ENCODE results near the gene KRT81.
"Not testable (repeated sequence)": the region's sequence is repeated elsewhere in the genome, so short reads cannot be mapped to it uniquely, and the experiment has no call there.

The KRT81 gene

DNA sequence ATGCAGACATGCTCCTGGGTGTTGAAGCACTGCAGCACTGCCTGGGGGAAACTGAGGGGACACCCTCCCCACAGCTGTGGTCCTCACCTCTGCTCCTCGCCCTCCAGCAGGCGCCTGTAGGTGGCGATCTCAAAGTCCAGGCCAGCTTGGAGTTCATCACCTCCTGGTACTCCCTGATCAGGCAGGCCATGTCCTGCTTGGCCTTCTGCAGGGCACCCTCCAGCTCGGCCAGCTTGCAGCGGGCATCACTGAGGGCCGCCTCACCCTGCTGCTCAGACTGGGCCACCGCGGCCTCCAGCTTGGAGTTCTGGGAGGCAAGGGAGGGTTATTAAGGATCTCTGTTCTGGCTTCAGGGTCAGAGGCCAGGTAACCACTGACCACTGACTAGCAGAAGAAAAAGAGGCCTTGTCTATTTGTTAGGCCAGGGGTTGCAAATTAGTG, 39.1 kb downstream of the KRT81 start:
- DNase-seq: not testable (repeated sequence)

GRCh38 chr12:52251367-52252051, 39.8 kb downstream of the KRT81 start:
- no peak for DNase-seq

- no peak for DNase-seq
These were observed 41.0 kb downstream of the KRT81 start for GRCh38 chr12:52250048-52250990.

- DNase-seq: no peak
These were observed 41.8 kb downstream of the KRT81 start for GRCh38 chr12:52249511-52250047.

DNA sequence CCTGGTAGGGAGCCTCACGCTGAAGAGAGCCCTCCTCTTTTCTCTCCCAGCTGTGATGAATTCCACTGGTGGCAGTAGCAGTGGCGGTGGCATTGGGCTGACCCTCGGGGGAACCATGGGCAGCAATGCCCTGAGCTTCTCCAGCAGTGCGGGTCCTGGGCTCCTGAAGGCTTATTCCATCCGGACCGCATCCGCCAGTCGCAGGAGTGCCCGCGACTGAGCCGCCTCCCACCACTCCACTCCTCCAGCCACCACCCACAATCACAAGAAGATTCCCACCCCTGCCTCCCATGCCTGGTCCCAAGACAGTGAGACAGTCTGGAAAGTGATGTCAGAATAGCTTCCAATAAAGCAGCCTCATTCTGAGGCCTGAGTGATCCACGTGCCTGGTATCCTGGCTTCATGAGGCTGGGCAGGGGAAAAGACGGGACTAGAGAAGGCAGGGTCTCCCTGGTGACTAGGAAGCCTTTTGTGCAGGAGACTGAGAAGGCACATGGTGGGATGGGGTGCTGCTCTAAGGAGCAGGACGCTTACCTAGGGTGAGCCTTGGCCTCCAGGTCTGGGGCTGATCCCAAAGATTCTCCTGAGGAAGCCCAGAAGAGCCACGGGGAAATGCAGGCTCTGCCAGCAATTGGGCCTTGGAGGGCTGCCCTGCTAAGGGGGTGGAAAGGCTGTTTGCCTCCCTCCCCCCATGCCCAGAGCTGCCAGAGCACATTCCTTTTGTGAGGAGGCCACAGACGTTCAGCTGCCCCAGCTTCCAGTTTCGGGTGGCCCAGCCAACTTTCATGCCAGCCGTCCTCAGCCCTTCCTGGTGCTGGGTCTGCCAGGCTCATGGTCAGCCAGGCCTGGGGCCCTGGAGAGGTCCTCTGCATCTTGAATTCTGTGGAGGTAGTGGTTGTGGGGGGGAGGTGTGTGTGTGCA, 42.5 kb downstream of the KRT81 start:
- DNase-seq: no peak

- DNase-seq: no peak
These were observed 43.5 kb downstream of the KRT81 start for GRCh38 chr12:52247622-52248540.

DNA sequence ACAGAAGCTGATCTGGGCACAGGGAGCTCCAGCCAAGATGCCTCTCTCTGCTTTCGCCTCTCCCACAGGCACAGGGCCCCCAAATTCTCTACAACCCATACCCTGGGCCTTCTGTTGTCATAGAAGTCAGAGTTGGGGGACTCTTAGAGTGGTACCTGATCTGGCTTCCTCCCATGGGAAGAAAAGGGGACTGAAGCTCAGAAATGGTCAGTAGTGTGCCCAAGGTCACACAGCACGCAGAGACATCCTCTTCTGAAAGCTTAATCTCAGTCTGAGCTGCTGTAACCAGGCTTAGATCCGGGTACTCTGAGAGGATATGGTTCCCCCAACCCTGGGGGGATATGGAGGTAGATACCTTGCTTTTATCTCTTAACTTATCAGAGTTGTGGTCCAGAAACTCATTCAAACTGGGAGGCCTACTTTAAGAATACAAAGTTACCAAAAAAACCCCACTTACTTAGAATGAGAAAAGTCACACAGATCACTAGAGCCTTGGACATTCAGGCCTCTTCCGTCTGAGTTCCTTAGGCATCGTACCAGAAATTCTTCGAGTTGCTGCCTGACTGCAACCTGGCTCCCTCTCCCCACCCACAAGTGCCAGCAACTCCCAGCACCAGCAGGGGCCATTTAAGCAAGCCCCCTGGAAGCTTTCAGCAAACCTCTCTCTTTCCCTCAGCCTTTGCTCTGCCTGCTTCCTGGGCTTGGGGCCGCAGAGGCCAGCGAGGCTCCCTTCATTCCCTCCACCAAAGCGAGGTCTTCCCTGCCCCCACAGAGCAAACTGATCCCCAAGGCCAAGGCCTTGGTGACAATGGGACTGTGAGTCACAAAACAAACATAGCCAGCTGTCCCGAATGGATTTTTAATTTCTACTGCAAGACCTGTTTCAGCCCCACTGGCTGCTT, 44.4 kb downstream of the KRT81 start:
- DNase-seq: no peak

- DNase-seq: no peak
These were observed 45.3 kb downstream of the KRT81 start for GRCh38 chr12:52245962-52246569.

DNA sequence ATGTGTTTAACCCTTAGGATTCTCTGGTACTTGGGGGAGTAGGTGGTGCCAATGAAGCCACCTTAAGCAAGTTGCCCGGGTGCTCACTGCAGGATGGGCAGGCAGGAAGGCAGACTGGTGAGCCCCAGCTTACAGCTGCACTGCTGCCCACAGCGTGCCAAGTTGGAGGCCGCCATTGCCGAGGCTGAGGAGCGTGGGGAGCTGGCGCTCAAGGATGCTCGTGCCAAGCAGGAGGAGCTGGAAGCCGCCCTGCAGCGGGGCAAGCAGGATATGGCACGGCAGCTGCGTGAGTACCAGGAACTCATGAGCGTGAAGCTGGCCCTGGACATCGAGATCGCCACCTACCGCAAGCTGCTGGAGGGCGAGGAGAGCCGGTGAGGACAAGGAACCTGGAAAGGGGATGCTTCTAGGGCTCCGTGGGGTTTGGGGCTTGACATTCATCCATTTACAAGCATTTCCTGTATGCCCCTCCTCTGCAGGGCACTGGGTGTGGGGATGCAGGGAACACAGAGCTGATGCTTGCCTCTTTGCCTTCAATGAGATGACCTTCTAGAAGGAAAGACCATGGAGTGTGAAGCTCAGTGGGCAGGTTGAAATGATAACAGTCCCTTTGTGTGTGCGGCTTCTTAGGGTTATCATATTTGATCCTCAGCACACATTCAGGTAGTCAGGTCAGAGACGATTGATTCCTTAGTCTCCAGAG, 45.9 kb downstream of the KRT81 start:
- no peak for DNase-seq

GRCh38 chr12:52244615-52244994, 46.7 kb downstream of the KRT81 start:
- no peak for DNase-seq

- peak; percentile 64 for DNase-seq
These were observed 47.3 kb downstream of the KRT81 start for GRCh38 chr12:52243856-52244614.

- DNase-seq: no peak
These were observed 48.0 kb downstream of the KRT81 start for GRCh38 chr12:52243259-52243855.

- DNase-seq: no peak
These were observed 48.7 kb downstream of the KRT81 start for GRCh38 chr12:52242442-52243258.

DNA sequence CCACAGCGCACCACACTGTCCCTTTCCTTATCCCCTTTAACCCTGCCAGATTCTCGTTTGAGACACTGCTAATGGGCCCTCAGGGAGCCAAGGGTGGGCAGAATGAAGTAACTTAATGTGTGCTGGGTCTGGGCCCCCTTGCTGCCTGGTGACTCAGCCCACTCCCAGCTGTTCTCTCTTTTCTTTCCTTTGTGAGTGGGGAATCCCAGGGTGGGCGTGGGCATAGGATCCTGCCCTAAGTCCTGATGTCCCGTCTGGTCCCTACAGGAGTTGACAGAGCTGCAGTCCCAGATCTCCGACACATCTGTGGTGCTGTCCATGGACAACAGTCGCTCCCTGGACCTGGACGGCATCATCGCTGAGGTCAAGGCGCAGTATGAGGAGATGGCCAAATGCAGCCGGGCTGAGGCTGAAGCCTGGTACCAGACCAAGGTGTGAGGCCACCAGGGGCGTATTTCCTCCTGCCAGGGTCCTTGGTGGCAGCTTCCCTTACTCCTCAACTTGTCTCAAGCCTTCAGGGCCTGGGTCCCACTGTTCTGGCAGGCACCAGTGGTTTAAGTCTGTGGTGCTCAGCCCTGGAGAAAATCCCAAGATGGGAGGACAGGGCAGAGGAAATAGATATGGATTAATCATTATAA, 50.0 kb downstream of the KRT81 start:
- DNase-seq: no peak

DNA sequence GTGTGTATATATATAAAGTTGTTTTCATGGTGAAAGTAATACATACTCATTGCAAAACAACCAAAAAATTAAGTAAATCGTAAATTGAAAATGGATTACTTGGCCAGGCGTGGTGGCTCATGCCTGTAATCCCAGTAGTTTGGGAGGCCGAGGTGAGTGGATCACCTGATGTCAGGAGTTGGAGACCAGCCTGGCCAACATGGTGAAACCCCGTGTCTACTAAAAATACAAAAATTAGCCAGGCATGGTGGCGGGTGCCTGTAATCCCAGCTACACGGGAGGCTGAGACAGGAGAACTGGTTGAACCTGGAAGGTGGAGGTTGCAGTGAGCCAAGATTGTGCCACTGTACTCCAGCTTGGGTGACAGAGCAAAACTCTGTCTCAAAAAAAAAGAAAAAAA, 51.1 kb downstream of the KRT81 start:
- DNase-seq: not testable (repeated sequence)

DNA sequence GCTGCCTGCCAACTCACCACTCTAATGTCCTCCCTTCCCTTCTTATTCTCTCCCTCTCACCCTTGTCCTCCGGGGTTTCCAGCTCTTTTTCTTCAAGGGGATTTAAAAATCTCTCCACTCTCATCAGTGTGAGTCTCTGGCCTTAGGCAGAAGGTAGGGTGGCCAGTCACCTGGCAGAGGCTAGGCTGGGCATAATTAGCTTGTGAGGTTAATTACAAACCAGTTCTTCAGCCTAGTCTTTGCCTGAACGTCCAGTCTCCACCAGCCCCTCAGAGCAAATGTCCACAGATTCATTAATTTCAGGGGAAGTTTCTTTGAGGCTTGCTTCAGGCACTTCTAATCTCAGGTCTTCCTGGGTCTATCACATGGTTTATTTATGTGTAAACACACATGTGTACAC, 51.6 kb downstream of the KRT81 start:
- DNase-seq: no peak

All from CD4-positive, alpha-beta T cell treated with Interleukin-21 for 1 hour (primary cell).